ENCODE data around the gene FLAD1. TPM values are rescaled to one million over a fixed set of nuclear protein-coding genes. Genes with fewer than 3 reads are reported as not detected.
A peak's percentile ranks its signal among the peaks of the same experiment; 100 is the strongest.
"Not testable (repeated sequence)": the region's sequence is repeated elsewhere in the genome, so short reads cannot be mapped to it uniquely, and the experiment has no call there.

FLAD1 gene
- total RNA-seq, 1 donor from 2014 or later, result 30.1 TPM

- TF ChIP-seq CTCF (IDR thresholded peaks at IDR 0.05; ENCODE audit: borderline replicate concordance), result no peak
- H3K4me1 ChIP-seq, result peaks cover 58% of the 10 kb centered on the region
- DNase-seq, result peak; percentile 94
These were observed 8.2 kb upstream of the FLAD1 start for GRCh38 chr1:154974808-154975408.

GRCh38 chr1:154975409-154976059 is 7.6 kb upstream of the FLAD1 start:
- H3K9me3 ChIP-seq (replicated peaks), result no peaks in the 10 kb centered on the region
- H3K4me3 ChIP-seq, result peak overlapping the region; percentile 82
- no peaks in the 10 kb centered on the region for H3K27me3 ChIP-seq (ENCODE audit: low read depth)
- H3K27ac ChIP-seq (replicated peaks), result peak overlapping the region; percentile 97
- peak; percentile 51 for DNase-seq
- H3K4me1 ChIP-seq, result peaks cover 52% of the 10 kb centered on the region
- intact Hi-C loops (cut with micrococcal nuclease), result no loop called here
- H3K36me3 ChIP-seq, result peaks cover 10% of the 10 kb centered on the region
- no peak for TF ChIP-seq CTCF (IDR thresholded peaks at IDR 0.05; ENCODE audit: borderline replicate concordance)

More at GRCh38 chr1:154974808-154975408, 8.2 kb upstream of the FLAD1 start:
- Histone ChIP-seq H3K27ac (replicated peaks) (peak overlapping the region; percentile 97), H3K9me3 (replicated peaks) (no peaks in the 10 kb centered on the region), H3K36me3 (peaks cover 10% of the 10 kb centered on the region), H3K4me3 (peak overlapping the region; percentile 82), H3K27me3 (ENCODE audit: low read depth) (no peaks in the 10 kb centered on the region)
- intact Hi-C loops (cut with micrococcal nuclease), result no loop called here

GRCh38 chr1:154977762-154978161 is 5.4 kb upstream of the FLAD1 start:
- H3K27me3 ChIP-seq (ENCODE audit: low read depth); DNase-seq; H3K9me3 ChIP-seq (replicated peaks); intact Hi-C loops (cut with micrococcal nuclease); H3K4me3 ChIP-seq; H3K27ac ChIP-seq (replicated peaks): not testable (repeated sequence)
- peaks cover 35% of the 10 kb centered on the region for H3K4me1 ChIP-seq
- H3K36me3 ChIP-seq, result peaks cover 10% of the 10 kb centered on the region

GRCh38 chr1:154978360-154978759 is 4.8 kb upstream of the FLAD1 start:
- DNase-seq, result no peak
- intact Hi-C loops (cut with micrococcal nuclease), result no loop called here

GRCh38 chr1:154982341-154982740 is 803 bp upstream of the FLAD1 start:
- peaks cover 24% of the 10 kb centered on the region for H3K4me1 ChIP-seq
- peaks cover 15% of the 10 kb centered on the region for H3K36me3 ChIP-seq
- peak overlapping the region; percentile 86 for H3K4me3 ChIP-seq
- no peak for TF ChIP-seq CTCF (IDR thresholded peaks at IDR 0.05; ENCODE audit: borderline replicate concordance)
- H3K9me3 ChIP-seq (replicated peaks), result no peaks in the 10 kb centered on the region
- intact Hi-C loops (cut with micrococcal nuclease), result no loop called here
- DNase-seq, result no peak
- H3K27ac ChIP-seq (replicated peaks), result peak overlapping the region; percentile 83
- H3K27me3 ChIP-seq (ENCODE audit: low read depth), result no peaks in the 10 kb centered on the region

More at GRCh38 chr1:154978360-154978759, 4.8 kb upstream of the FLAD1 start:
- peaks cover 33% of the 10 kb centered on the region for H3K4me1 ChIP-seq
- no peaks in the 10 kb centered on the region for H3K27me3 ChIP-seq (ENCODE audit: low read depth)
- H3K4me3 ChIP-seq, result no peak overlapping the region
- no peaks in the 10 kb centered on the region for H3K9me3 ChIP-seq (replicated peaks)
- TF ChIP-seq CTCF (IDR thresholded peaks at IDR 0.05; ENCODE audit: borderline replicate concordance), result no peak
- peaks cover 10% of the 10 kb centered on the region for H3K36me3 ChIP-seq
- H3K27ac ChIP-seq (replicated peaks), result no peak overlapping the region
